HG03280 (cell line): Measurements from ENCODE around the gene MIB1.
A peak's percentile ranks its signal among the peaks of the same experiment; 100 is the strongest.
"Not testable (repeated sequence)": the region's sequence is repeated elsewhere in the genome, so short reads cannot be mapped to it uniquely, and the experiment has no call there.

Experiments used
- ATAC-seq: cut with Tn5 transposase; IDR thresholded peaks from one replicate; pipeline ENCODE4 v1.9.1; 2021; ENCODE audit warnings: mild to moderate bottlenecking, moderate library complexity; ENCODE audit not compliant: unreplicated experiment

Gene MIB1

DNA sequence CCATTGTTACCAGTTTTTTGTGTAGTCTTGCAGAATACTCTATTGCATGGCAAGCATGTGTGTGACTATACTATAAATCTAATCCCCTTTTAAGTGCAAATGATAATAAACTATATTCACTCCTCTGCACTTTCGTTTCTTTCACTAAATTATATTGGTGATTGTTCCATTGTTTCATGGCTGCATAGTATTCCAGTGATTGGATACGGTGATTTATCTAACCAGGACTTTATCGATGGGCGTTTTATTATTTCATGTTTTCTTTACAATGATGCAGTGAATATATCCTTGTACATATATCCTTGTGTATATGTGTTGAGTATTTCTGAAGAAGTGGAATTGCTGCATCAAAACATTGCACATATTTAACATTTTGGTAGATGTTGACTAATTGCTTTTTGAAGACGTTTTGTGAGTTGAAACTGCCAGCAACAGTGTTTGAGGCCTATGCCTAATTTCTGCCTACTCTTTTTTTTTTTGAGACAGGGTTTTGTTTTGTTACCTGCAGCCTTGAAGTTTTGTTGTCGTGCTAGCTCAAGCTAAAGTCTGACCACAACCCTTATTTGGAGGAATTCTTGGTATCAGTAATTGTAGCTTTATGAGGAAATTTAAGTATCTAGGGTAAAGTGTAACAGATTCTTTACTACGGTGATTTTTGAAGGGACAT is 2.7 kb downstream of the MIB1 start:
- ATAC-seq, result no peak

DNA sequence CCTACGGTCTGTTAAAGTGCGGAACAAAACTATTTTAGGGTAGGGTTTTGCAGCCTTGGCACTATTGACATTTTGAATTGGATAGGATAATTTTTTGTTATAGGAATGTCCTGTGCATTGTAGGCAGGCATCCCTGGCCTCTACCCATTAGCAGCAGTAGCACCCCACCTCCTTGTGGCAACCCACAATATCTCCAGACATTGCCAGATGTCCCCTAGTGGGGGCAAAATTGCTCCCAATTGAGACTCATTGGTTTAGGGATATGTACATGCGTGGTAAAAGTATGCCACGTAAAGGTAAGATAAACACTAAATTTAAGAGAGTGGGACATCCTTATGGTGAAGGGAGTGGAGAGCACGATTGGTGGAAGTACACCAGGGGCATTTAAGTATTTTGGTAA is 4.6 kb downstream of the MIB1 start:
- no peak for ATAC-seq

GRCh38 chr18:21747268-21747667 is 6.7 kb downstream of the MIB1 start:
- ATAC-seq, result no peak

DNA sequence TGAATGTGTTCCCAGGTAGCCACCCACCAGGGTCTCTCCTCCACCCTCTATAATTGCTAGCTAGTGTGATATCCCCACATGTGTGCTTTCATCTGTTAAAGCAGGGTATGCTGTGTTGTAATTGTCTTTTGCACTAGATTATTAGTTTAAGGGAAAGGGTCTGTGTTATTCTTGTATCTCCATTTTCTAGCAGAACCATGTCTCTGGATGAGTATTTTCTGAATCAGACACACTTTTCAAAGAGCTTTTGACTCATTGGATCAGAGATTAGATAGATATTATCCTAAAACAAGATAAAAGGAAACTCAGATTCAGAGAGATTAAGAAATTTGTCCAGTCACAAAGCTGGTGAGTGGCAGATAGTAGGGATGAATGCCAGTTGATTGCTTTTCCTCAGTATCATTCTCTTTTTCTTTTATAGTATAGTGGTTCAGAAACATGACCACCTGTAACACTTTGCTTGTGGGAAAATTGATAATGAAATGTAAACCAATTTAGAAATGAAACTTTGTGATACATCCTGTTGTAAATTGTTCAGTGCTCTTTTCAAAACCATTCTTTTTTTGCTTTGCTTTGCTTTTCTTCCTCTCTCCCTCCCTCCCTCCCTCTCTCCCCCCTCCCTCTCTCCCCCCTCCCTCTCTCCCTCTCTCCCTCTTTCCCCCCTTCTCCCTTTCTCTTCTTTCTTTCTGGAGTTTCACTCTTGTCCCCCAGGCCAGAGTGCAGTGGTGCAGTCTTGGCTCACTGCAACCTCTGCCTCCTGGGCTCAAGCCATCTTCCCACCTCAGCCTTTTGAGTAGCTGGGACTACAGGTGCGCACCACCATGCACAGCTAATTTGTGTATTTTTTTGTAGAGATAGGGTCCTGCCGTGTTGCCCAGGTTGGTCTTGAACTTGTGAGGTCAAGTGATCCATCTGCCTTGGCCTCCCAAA is 7.4 kb downstream of the MIB1 start:
- ATAC-seq, result no peak

- no peak for ATAC-seq
These were observed 17.2 kb downstream of the MIB1 start for GRCh38 chr18:21757833-21758232.

- no peak for ATAC-seq
These were observed 19.2 kb downstream of the MIB1 start for GRCh38 chr18:21759836-21760235.

DNA sequence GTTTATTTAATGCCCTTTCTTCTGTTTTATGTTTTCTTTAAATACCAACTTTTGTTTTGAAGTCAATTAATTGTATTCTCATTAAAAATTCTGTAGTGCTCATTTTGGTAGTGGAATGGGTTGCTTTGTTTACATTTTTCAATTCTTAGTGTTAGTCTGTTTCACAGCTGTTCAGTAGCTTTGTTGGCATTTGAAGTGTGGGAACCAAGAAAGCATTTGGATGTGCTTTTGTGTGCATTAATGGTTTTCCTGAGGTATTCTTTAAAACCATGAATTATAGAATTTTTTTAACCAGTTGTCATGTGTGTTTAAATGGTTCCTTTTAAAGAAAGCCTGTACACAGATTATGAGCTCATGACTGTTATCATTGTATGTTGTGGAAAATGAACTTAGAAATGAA is 19.7 kb downstream of the MIB1 start:
- ATAC-seq, result no peak

DNA sequence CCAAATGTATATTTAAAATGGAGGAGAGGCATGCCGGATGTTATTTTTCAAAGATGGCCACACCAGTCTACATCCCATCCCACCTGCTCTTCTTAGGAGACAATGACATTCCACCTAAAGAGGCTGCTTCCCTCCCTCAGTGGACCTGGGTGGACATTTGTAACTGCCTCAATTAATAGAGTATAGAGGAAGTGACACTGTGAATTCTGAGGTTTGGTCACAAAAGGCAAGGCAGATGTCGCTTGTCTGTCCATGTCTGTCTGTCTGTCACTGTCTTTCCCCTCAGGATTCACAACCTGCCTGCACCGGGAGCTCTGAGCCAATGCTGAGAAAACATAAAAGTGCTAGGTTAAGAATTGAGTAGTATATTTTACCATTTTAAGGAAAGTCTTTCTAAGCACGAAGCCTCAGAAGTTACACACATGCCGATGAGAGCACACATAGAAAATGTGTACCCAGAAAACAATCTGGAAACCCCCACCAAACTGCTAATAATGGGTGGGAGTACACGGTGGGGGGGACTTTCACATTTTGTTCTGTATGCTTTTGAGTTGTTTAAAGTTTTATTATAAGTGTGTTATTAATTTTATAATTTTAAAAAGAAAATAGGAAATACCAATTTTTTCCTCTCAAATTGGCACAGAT is 21.0 kb downstream of the MIB1 start:
- ATAC-seq, result no peak

DNA sequence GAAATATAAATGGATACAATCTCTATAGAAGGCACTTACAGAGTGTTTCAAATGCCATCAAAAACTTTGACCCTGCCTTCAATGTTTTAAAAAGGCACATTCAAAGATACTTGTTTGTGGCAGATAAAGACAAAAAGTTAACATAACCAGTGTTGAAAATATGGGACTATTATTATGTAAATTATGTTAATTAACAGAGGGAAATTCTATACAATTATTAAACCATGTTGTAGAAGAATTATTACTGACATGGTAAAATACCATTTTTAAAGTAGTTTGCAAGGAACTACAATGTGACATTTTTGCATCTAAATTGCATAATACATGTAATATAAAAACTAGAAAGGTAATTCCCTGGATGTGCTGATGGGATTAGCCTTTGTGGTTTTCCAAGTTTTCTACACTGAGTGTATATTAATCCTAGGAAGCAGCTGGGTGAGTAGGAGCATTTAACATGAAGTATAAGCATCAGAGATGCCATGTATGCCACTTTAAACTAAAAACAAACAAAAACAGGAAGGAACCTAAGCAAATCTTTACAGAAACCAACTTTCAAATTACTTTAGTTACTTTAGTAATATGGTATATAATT is 21.7 kb downstream of the MIB1 start:
- no peak for ATAC-seq

DNA sequence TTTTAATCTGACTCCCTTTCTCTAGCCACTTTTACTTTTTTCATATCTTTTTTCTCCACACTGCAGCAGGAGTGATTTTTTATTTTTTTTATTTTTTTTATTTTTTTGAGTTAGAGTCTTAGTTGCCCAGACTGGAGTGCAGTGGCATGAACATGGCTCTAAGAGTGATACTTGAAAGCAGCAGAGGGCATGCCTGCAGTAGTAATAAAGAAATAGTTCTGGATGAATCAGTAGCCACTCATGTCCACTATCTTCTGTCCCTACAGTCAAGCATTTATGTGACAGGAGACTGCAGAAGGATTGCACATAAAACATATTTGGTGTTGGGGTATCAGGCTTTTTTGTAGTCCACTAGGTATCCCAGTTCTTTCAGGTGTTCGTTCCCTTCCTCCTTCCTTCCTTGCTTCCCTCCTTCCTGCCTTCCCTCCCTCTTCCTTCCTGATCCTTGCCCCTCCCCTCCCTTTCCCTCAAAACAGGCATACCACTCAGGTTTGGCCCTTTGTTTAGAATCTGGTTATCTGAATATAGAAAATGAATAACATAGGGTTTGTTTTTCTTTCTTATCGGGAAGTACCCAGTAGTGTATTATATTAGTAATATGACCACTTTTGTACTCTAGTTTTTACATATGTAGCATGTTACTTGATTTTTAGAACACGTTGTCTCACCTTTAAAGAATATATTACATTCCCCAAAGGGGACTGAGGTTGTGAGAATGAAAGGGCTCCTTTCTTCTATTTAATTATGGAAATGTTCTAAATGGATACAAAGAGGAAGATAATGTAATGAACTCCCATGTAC is 23.5 kb downstream of the MIB1 start:
- ATAC-seq, result no peak

GRCh38 chr18:21769206-21769605 is 28.6 kb downstream of the MIB1 start:
- no peak for ATAC-seq

DNA sequence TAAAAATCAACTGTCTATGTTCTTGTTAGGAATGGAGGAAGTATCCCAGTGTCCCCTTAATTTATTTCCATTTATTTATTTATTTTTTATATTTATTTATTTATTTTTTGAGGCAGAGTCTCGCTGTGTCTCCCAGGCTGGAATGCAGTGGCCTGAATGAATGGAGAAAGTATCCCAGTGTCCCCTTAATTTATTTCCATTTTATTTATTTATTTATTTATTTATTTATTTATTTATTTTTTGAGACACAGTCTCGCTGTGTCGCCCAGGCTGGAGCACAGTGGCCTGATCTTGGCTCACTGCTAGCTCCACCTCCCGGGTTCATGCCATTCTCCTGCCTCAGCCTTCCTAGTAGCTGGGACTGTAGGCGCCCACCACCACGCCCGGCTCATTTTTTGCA is 34.1 kb downstream of the MIB1 start:
- no peak for ATAC-seq

DNA sequence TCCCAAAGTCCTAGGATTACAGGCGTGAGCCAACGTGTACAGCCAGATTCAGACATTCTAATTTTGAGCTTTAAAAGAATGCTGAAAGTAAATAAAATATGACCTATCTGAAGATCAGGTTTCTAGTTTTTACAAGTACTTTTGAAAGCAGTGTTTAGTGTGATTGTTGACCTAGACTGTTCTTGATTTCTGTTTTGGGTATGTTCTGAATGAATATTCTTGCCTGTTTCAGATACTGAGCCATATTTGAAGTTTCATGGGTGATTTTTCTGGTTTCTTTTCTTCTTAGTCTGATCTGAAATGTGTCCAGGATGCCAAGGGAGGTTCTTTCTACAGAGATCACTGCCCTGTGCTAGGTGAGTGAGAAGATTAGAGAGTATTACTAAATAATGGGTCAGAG is 37.2 kb downstream of the MIB1 start:
- peak; percentile 76 for ATAC-seq

DNA sequence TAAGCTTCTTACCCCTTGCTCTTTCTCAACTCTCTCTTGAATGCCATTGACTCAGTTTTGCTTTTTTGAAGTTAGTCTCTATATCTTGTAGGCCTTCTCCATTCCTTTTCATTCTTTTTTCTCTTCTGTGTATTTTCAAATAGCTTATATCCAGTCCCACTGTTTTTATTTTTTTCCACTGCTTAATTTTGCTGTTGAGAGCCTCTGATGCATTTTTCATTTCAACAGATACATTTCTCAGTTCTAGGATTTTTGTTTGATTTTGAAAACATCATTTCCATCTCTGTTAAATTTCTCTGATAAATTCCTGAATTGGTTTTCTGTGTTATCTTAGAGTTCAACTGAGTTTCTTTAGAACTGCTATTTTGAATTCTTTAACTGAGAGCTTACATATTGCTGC is 45.9 kb downstream of the MIB1 start:
- ATAC-seq, result no peak

DNA sequence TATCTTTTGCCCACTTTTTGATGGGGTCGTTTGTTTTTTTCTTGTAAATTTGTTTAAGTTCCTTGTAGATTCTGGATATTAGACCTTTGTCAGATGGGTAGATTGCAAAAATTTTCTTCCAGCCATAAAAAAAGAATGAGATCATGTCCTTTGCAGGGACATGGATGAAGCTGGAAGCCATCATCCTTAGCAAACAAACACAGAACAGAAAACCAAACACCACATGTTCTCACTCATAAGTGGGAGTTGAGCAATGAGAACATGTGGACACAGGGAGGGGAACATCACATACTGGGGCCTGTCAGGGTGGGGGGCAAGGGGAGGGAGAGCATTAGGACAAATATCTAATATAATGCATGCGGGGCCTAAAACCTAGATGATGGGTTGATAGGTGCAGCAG is 55.5 kb downstream of the MIB1 start:
- ATAC-seq, result not testable (repeated sequence)

DNA sequence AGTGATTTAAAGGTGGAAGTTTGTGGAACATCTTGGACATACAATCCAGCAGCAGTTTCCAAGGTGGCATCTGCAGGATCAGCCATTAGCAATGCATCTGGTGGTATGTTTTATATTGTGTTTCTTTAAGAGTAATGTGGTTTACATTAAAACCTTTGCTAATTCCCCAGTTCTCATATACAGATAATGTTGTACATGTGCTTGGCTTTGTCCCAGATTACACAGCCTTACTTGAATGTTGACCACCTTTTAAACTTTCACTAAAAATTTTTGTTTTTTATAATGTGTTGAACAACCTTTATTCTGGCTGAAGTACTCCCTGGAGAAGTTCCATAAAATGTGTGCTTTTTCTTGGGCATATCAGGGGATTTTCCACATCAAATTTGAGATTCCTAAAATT is 57.5 kb downstream of the MIB1 start:
- ATAC-seq, result no peak

GRCh38 chr18:21799721-21800120 is 59.1 kb downstream of the MIB1 start:
- ATAC-seq, result no peak

DNA sequence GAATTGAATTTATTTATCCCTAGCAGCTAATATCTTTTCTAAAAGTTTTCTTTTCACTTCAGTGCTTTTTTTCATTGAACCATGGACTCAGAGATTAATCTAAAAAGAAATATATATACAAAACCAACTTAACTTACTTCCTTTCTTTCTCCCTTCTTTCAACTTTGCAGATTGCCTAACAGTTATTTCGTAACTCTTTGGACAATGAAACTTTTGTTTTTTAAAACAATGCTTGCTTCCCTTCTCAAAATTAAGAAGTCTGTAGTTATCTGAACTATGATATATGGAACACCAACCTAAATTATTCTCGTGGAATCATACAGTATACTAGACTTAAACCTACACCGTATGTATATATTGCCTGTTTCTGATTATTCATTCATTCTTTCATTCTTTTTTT is 62.9 kb downstream of the MIB1 start:
- ATAC-seq, result no peak

- no peak for ATAC-seq
These were observed 65.3 kb downstream of the MIB1 start for GRCh38 chr18:21805771-21806366.

DNA sequence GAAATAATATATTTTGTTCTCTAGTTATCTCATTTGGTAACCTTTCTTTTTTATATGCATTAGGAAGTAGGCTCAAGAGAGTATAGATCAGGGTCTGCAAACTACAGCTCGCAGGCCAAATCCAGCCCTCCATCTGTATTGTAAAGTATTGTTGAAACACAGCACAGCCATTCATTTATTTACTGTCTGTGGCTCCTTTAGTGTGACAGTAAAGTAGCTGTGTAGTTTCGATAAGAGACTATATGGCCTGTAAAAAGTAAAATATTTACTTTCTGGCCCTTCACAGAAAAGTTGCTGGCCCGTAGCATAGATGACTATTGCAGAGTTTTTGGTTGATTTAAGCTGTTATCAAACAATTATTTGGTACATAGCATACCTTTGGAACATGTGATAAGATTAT is 67.6 kb downstream of the MIB1 start:
- no peak for ATAC-seq
